Urinary bladder (tissue), 4 donors: ENCODE results near the gene ERH. TPM values are rescaled to one million over a fixed set of nuclear protein-coding genes. Genes with fewer than 3 reads are reported as not detected.

Experiments used
- DNase-seq: peaks from one replicate; pipeline ENCODE4 v3.0.0-alpha.2; 2015; ENCODE audit errors: extremely low spot score
- H3K27ac ChIP-seq: one replicate; pipeline ENCODE4 v1.5.1; 2013; ENCODE audit warnings: low read depth, mild to moderate bottlenecking, moderate library complexity
- H3K36me3 ChIP-seq: one replicate; pipeline ENCODE4 v1.6.1; 2013; ENCODE audit warnings: mild to moderate bottlenecking, moderate library complexity; ENCODE audit not compliant: insufficient read depth
- H3K4me1 ChIP-seq: one replicate; pipeline ENCODE4 v1.6.1; 2013; ENCODE audit warnings: mild to moderate bottlenecking, moderate library complexity; ENCODE audit not compliant: insufficient read depth
- H3K4me3 ChIP-seq: one replicate; pipeline ENCODE4 v1.5.1; 2013; ENCODE audit warnings: low read depth, low read length
- WGBS: extraction: QIAGEN DNeasy Blood & Tissue Kit; methylation state at CpG from one replicate; pipeline ENCODE4 v1.1.7; 2013; 5-methylcytosine and 5-hydroxymethylcytosine counted together
- polyA plus RNA-seq: library from polyadenylated mRNA; stranded (reverse); fragments of 200-250 nt; gene quantifications from one replicate; pipeline ENCODE4 v1.2.3, GENCODE V29; 2013
- total RNA-seq: library from RNA; depleted of rRNA; stranded (reverse); fragments of >200 nt; gene quantifications from one replicate; pipeline ENCODE4 v1.2.3, GENCODE V29; 2014
- donor health status: healthy with polysubstance abuse.
- donor health status: healthy.

Gene ERH
- total and polyA plus RNA-seq, 2 donors, result 131 to 135 TPM

DNA sequence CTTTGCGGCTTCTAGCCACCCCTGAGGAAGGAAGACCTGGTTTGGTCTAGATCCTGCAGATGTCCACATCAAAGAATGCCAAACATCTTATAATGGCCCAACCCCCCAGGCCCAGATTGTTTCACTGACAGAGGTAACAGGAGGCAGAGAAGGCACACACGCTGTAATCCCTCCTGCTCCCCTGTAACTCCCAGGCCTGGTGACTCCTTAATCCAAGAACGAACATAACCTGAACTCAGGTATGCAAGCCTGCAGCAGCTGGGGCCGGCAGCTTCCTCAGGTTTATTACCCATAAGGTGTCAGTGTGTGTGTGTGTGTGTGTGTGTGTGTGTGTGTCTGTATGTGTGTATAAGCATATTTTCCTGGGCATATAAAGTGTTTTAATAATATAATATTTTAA is 52.7 kb downstream of the ERH start:
- DNase-seq, result no peak
- Histone ChIP-seq H3K4me3 (no peak overlapping the region), H3K36me3 (no peaks in the 10 kb centered on the region), H3K27ac (no peak overlapping the region), H3K4me1 (no peaks in the 10 kb centered on the region)
- WGBS, result 64% methylated on average over 4 of the region's 4 CpGs

DNA sequence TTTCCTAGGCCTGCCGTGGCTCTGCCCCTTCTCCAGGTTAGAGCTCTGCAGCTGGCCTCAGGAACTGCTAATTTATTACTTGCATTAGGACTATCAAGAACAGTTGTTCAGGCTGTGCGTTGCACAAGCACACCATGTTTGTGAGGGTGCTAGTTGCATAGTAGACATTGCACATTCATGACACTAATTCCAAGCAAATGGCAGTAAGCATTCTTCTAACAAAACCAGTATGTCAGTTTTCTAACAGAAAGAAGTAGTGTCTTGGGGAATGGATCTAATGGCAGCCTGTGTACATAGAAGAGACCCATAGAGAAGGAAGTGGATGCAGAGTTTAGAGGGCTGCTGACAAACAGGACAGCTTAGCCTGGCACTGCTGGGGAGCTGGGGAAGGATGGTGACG is 53.9 kb downstream of the ERH start:
- Histone ChIP-seq H3K27ac (no peak overlapping the region), H3K4me1 (no peaks in the 10 kb centered on the region), H3K36me3 (no peaks in the 10 kb centered on the region), H3K4me3 (no peak overlapping the region)
- DNase-seq, result no peak
- WGBS, result 89% methylated on average over 3 of the region's 3 CpGs

DNA sequence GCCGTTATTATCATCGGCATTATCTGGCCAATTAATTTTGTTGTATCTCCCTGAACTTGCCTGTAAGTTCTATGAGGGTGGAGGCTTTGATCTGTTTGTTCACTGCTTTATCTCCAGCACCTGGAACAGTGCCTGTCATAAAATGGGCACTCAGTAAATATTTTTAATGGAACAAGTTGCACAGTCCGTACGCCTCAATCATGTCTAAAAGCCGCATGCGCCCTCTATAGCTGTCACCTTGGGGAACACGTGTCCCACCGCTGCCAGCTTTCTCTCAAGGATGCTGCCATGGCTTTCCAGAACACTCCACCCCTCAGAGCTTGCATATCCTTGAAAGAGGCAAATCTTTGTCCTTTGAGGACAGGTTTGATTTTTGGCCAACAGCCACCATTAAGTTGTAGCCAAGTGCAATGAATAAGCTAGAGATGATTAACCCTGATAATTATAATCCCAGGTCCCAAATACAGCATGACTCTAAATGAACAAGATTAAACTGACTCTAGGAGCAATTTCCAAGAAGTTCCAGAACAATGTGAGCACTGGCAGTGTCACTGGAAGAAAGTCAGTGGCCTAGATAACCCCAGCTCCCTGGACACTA is 55.1 kb downstream of the ERH start:
- Histone ChIP-seq H3K4me3 (no peak overlapping the region), H3K36me3 (no peaks in the 10 kb centered on the region), H3K27ac (no peak overlapping the region), H3K4me1 (no peaks in the 10 kb centered on the region)
- no peak for DNase-seq
- 51% methylated on average over 8 of the region's 8 CpGs for WGBS

DNA sequence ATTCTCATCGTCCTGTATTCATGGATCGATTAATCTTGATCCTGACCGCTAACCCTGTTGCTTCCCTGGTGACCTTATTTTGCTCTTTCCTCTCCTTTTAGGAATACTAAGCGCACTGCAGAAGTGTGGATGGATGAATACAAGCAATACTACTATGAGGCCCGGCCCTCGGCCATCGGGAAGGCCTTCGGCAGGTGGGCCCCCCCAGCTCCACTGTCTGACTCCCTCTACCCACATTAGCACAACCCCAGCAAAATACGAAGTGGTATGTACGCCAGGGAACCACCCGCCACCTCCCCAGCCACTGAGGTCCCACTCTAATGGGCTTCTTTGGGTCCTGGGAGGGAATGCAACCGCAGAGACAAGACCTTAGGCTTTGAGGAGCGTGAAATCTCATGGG is 58.7 kb downstream of the ERH start:
- H3K4me3 ChIP-seq, result no peak overlapping the region
- DNase-seq, result no peak
- H3K36me3 ChIP-seq, result no peaks in the 10 kb centered on the region
- WGBS, result 96% methylated on average over 13 of the region's 13 CpGs
- H3K27ac ChIP-seq, result no peak overlapping the region
- H3K4me1 ChIP-seq, result no peaks in the 10 kb centered on the region

DNA sequence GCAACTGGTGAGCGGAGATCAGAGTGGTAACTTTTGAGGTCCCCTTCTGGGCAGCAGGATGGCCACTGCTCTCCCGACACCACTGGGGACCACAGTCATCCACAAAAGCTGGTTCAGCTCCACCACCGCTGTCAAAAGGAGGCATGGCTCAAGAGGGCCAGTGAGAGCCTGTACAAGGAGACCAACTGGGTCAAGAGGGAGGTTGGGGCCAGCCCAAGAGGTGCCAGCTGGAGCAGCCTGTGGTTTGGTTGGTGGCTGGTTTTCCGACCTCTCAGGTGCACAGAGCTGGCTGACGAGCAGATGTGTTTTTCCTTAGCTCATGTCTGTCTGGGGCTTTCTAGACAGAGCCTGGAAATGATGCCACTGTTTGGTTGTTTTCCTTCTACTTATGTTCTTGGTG is 60.1 kb downstream of the ERH start:
- no peak for DNase-seq
- H3K27ac ChIP-seq, result no peak overlapping the region
- no peaks in the 10 kb centered on the region for H3K4me1 ChIP-seq
- no peaks in the 10 kb centered on the region for H3K36me3 ChIP-seq
- WGBS, result 96% methylated on average over 5 of the region's 5 CpGs
- H3K4me3 ChIP-seq, result no peak overlapping the region

DNA sequence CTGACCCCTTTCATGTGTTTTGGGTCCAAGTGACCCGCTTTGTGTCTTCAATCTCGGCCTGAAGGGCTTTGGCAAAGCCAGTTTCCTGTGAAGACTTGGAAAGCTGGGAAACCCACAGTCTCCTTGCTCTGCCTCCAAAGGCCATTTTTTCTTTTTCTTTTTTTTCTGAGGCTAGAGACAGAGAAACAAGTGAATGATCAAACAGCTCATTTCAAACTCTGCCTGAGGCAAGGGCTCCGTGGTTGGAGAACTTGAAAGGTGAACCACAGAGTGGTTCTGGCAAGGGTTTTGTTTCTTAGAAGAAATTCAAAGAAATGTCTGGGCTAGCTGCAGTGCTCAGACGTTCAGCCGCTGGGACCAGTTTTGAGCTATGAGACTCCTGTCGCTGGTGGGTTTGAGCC is 62.7 kb downstream of the ERH start:
- WGBS, result 63% methylated on average over 6 of the region's 6 CpGs
- Histone ChIP-seq H3K36me3 (no peaks in the 10 kb centered on the region), H3K4me3 (no peak overlapping the region), H3K4me1 (no peaks in the 10 kb centered on the region), H3K27ac (no peak overlapping the region)
- no peak for DNase-seq

DNA sequence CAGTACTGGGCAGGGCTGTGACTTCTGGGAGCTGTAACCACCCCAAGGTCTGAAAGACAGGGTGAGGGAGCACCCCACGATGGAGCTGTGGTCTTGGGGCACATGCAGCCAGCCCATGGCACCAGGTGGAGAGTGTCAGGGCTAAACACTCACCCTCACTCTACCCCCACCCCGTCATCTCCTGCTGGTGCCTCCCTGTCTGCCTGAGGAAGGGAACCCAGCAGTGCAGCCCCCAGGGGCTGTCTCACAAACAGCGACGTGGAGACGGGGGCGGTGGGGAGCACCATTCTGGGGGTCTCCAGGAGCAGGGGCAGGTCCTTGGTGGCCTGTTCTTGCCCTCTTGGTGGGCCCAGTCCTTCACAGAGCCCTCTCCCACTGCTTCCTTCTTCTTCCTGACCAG is 63.5 kb downstream of the ERH start:
- no peak overlapping the region for H3K4me3 ChIP-seq
- no peaks in the 10 kb centered on the region for H3K36me3 ChIP-seq
- H3K27ac ChIP-seq, result no peak overlapping the region
- H3K4me1 ChIP-seq, result no peaks in the 10 kb centered on the region
- WGBS, result 84% methylated on average over 6 of the region's 6 CpGs
- DNase-seq, result no peak

DNA sequence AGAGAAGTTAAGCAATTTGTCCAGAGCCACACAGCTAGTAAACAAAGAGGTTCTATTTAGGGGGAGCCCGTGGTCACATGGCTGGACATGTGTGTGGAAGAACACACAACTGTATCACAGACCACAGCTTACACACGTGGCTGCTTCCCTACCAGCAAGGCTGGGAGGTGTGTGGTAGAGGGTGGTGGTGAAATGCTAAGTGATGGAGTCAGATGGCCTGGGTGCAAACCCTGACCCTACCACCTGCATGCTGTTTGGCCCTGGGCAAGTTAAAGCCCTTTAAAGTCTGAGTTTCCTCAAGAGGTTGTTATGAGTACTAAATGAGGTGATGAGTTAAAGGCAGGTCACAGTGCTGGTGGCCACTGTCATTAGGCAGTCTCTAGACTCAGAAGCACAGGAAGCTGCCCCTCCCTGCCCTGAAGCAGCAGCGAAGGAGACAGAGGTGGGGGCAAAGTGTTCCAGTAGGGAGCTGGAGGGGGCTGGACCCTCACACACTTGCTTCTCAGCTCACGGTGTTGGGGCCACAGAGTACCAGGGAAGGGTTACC is 64.2 kb downstream of the ERH start:
- Histone ChIP-seq H3K27ac (no peak overlapping the region), H3K36me3 (no peaks in the 10 kb centered on the region), H3K4me1 (no peaks in the 10 kb centered on the region), H3K4me3 (no peak overlapping the region)
- no peak for DNase-seq
- WGBS, result 67% methylated on average over 4 of the region's 4 CpGs

DNA sequence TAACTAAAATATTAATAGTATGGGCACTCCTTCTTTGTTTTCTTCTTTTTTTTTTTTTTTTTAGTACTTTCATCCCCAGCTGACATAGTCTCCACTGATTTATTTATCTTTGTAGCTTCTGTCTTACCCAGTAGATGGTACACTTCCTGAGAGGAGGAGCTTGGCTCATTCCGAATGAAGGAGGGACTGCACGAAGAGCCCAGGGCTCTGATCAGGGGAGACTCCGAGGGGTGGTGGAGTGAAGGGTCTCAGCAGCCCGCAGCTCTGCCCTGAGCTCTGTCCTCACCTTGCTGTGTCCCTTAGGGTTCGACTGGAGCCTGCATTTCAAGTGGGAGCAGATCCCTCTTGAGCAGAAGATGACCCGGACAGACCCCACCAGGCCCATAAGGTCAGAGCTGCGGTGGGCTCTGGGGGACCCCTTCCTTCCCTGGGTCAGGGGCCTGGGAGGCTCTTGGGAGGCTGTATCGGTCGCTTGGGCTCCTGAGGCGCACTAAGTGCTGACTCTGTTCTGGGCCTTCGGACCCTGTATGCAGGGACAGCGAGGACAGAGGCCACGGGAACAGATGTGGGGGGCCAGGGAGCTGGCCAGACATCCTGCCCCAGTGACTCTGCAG is 65.2 kb downstream of the ERH start:
- no peaks in the 10 kb centered on the region for H3K4me1 ChIP-seq
- no peak overlapping the region for H3K4me3 ChIP-seq
- DNase-seq, result no peak
- no peaks in the 10 kb centered on the region for H3K36me3 ChIP-seq
- no peak overlapping the region for H3K27ac ChIP-seq
- WGBS, result 84% methylated on average over 13 of the region's 13 CpGs

DNA sequence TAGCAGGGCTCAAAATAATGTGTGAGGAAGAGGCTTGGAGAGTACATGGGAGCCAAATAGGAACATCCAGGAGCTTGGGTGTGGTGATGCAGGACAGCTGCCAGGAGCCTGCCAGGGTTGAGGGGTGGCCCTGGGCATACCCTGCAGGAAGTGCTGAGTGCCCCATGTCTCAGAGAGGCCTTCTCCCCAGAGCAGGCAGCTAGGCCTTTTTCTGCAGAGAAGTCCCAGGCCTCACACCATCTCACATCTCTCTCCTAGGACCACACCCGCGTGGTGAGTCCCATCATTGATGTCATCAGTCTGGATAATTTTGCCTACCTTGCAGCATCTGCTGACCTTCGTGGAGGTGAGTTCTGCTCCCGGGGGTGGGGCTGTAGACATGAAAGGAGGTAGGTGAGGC is 66.9 kb downstream of the ERH start:
- 82% methylated on average over 4 of the region's 4 CpGs for WGBS
- no peak for DNase-seq

More for the DNA sequence above, 66.9 kb downstream of the ERH start:
- no peaks in the 10 kb centered on the region for H3K36me3 ChIP-seq
- H3K4me1 ChIP-seq, result no peaks in the 10 kb centered on the region
- no peak overlapping the region for H3K27ac ChIP-seq
- no peak overlapping the region for H3K4me3 ChIP-seq

Other genes with a start within 250 kb of the ERH start
- 28.8 TPM for gene DCAF5, start 245.2 kb downstream of the ERH start, total RNA-seq
- 35.5 TPM for gene DCAF5, start 245.2 kb downstream of the ERH start, polyA plus RNA-seq
- 18.6 TPM for gene EXD2, start 206.8 kb downstream of the ERH start, total RNA-seq
- gene EXD2, start 206.8 kb downstream of the ERH start, polyA plus RNA-seq, result 17.1 TPM
- 11.4 TPM for gene GALNT16, start 138.1 kb downstream of the ERH start, total RNA-seq
- gene GALNT16, start 138.1 kb downstream of the ERH start, polyA plus RNA-seq, result 3.7 TPM
- gene SLC39A9, start 393 bp upstream of the ERH start, total RNA-seq, result 108 TPM
- 25.5 TPM for gene SLC39A9, start 393 bp upstream of the ERH start, polyA plus RNA-seq
- gene PLEKHD1, start 86.4 kb upstream of the ERH start, total RNA-seq, result 0.11 TPM
- gene PLEKHD1, start 86.4 kb upstream of the ERH start, polyA plus RNA-seq, result 0.04 TPM
- gene CCDC177, start 176.6 kb upstream of the ERH start, total RNA-seq, result 0.05 TPM
- gene CCDC177, start 176.6 kb upstream of the ERH start, polyA plus RNA-seq, result not detected
- gene SUSD6, start 213.3 kb upstream of the ERH start, total RNA-seq, result 12.5 TPM
- gene SUSD6, start 213.3 kb upstream of the ERH start, polyA plus RNA-seq, result 20.0 TPM